SK-N-MC (cell line): ENCODE results near the gene PLXDC2.

Experiments used
- EZH2 ChIP-seq: fragments of 200-600 bp; sonication (generic); IDR thresholded peaks from one replicate; pipeline ENCODE4 v1.6.1; 2017; ENCODE audit warnings: antibody characterized with exemption
- FOXP2 ChIP-seq: optimal IDR thresholded peaks from 2 replicates; pipeline ENCODE3; 2011; ENCODE audit warnings: mild to moderate bottlenecking, moderate library complexity; ENCODE audit not compliant: insufficient read depth; ENCODE audit errors: extremely low read length, control extremely low read depth
- POLR2AphosphoS5 ChIP-seq: IDR thresholded peaks from 2 replicates; pipeline ENCODE4 v1.6.1; 2012; ENCODE audit warnings: mild to moderate bottlenecking, low read depth, low read length, borderline replicate concordance

DNA sequence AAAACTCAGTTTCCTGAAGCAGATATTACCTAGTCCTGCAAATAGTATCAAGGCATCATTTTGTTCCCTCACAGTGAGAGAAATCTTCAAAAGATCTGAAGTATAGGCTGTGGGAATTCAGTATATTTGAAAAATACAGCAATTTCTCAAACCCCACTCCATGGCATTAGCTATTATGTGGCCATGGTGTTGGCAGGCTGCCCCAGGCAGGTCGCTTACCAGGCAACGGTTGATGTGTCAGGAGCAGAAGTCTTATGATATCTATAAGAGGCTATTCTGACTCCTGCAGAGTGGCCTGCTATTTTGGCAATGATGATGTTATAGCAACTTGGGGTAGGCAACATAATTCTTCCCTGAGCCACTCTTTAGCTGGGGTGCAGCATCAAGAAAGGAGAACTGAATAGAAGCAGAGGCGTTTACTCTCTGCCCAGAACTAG is 187.9 kb downstream of the PLXDC2 start:
- TF ChIP-seq FOXP2 (no peak), EZH2 (no peak), POLR2AphosphoS5 (no peak)
